Kidney (tissue), 14 donors: ENCODE data around the gene LDLRAD4. TPM values are rescaled to one million over a fixed set of nuclear protein-coding genes. Genes with fewer than 3 reads are reported as not detected.

Experiments
- DNase-seq, 5 donors: peaks; one replicate each; pipeline ENCODE4 v3.0.0-alpha.2; 2013 to 2020
- FAIRE-seq: peaks from 2 replicates; lab custom pipeline; 2012; peaks lifted over from hg19 to GRCh38; lab: Jason Lieb, UNC
- H3K27ac ChIP-seq, 2 donors: one replicate each; pipeline ENCODE4 v1.7.0; 2013; ENCODE audit warnings: low read depth in 2 of 2, low read length in 2 of 2, inconsistent platforms in 1 of 2
- H3K27me3 ChIP-seq: one replicate; pipeline ENCODE4 v1.7.1; 2013; ENCODE audit warnings: low read length, inconsistent platforms; ENCODE audit not compliant: control insufficient read depth, insufficient read depth
- H3K36me3 ChIP-seq, 3 donors: one replicate each; pipeline versions ENCODE4 v1.7.0 to v1.7.1; 2013; ENCODE audit warnings: low read length in 3 of 3, control low read depth in 1 of 3, inconsistent platforms in 1 of 3; ENCODE audit not compliant: insufficient read depth in 3 of 3, control insufficient read depth in 2 of 3
- H3K4me1 ChIP-seq, 3 donors: one replicate each; pipeline versions ENCODE4 v1.7.0 to v1.7.1; 2013; ENCODE audit warnings: low read length in 3 of 3, inconsistent platforms in 1 of 3, low read depth in 1 of 3; ENCODE audit not compliant: control insufficient read depth in 2 of 3, insufficient read depth in 2 of 3
- H3K4me3 ChIP-seq, 3 donors: one replicate each; pipeline versions ENCODE4 v1.7.0 to v1.8.1; 2013; ENCODE audit warnings: low read length in 3 of 3, control low read depth in 1 of 3, inconsistent platforms in 1 of 3
- H3K9ac ChIP-seq, 3 donors: one replicate each; pipeline versions ENCODE4 v1.7.0 to v1.7.1; 2013; ENCODE audit warnings: low read length in 3 of 3, control low read depth in 1 of 3, inconsistent platforms in 1 of 3
- H3K9me3 ChIP-seq, 3 donors: one replicate each; pipeline versions ENCODE4 v1.7.0 to v1.7.1; 2013; ENCODE audit warnings: low read length in 3 of 3, control low read depth in 1 of 3, inconsistent platforms in 1 of 3; ENCODE audit not compliant: control insufficient read depth in 2 of 3, insufficient read depth in 1 of 3
- CTCF ChIP-seq: IDR thresholded peaks from 3 replicates; pipeline ENCODE4 v1.5.1; 2012; ENCODE audit warnings: mild to moderate bottlenecking, moderate library complexity, borderline replicate concordance; ENCODE audit not compliant: insufficient read depth; ENCODE audit errors: extremely low read depth
- intact Hi-C: fragments of 100-400 bp; cut with DNase I; formaldehyde crosslinking; loops from one replicate; pipeline ENCODE4 v1.11.1; 2022
- polyA plus RNA-seq: library from polyadenylated mRNA; stranded (reverse); fragments of 350-450 nt; fragmentation: Illumina TruSeq; extraction: RNeasy Lipid Tissue Mini Kit (QIAGEN cat#74804); gene quantifications from one replicate; pipeline ENCODE4 v1.2.3, GENCODE V29; 2014; ENCODE audit warnings: low read depth, low replicate concordance; ENCODE audit not compliant: insufficient read depth
- total RNA-seq: library from RNA; stranded (reverse); fragmentation: NEBNext Ultra II Directional; extraction: Animal tissue kit (Norgen Biotek cat#: 25700); gene quantifications from one replicate; pipeline ENCODE4 v1.2.1, GENCODE V29; 2021
- donor health status: control.
- donor health status: control.
- donor health status: control.
- donor health status: control.
- donor health status: control.
- donor health status: DM: yes; HTN: yes; CAD: no.
- donor health status: Normal renal cell carcinoma (clear cell type).

Gene LDLRAD4
- total and polyA plus RNA-seq, 2 donors from 2014 or later, result 2.3 to 42.3 TPM

DNA sequence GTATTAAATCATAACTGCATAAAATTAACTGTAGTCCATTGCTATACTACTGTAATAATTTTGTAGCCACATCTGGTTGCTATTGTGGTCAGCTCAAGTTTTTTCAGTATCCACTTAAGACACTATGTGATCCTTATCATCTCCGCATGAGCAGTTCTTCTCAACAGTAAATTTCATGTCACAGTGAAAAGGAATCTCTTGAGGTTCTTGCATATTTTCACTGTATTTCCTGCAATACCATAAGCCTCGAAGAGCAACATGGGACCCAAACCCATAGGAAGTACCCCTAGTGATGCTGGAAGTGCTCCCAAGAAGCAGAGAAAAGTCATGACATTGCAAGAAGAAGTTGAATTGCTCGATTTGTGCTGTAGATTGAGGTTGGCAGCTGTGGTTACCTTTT, 86.7 kb downstream of the LDLRAD4 start:
- no peak for DNase-seq
- no peak for FAIRE-seq
- no peak for TF ChIP-seq CTCF
- no peak overlapping the region for H3K9ac ChIP-seq
- peaks cover 2 to 10% (median 8%) of the 10 kb centered on the region in 3 donors for H3K4me1 ChIP-seq
- no peak overlapping the region for H3K27ac ChIP-seq
- H3K27me3 ChIP-seq, result no peaks in the 10 kb centered on the region
- H3K9me3 ChIP-seq, result no peaks in the 10 kb centered on the region
- H3K4me3 ChIP-seq, result no peak overlapping the region
- H3K36me3 ChIP-seq, result no peaks in the 10 kb centered on the region
- intact Hi-C loops, result no loop called here

- H3K4me1 ChIP-seq, result peaks cover 2 to 10% (median 8%) of the 10 kb centered on the region in 3 donors
These were observed 88.0 kb downstream of the LDLRAD4 start for GRCh38 chr18:13306583-13306982.

DNA sequence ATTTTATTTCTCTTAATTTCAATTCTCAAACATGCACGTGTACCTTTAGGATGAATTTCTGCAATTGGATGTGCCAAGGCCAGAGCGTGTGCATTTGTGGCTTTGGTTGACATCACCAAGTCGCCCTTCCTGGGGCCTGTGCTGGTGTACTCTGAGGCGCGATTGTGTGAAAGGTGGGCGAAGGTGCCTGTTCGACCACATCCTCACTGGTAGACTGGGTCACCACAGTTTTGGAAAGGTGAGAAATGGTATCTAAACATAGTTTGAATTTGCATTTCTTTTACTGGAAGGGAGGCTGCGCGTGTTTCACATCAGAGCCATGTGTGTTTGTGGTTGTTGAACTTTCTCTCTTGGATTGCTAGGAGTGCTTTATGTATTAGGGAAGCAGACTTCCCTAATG, 89.8 kb downstream of the LDLRAD4 start:
- no peaks in the 10 kb centered on the region for H3K27me3 ChIP-seq
- no peak overlapping the region for H3K4me3 ChIP-seq
- no peaks in the 10 kb centered on the region for H3K9me3 ChIP-seq
- intact Hi-C loops, result no loop called here
- H3K36me3 ChIP-seq, result no peaks in the 10 kb centered on the region
- H3K4me1 ChIP-seq, result no peaks in the 10 kb centered on the region
- no peak overlapping the region for H3K9ac ChIP-seq
- no peak for TF ChIP-seq CTCF
- no peak for FAIRE-seq
- no peak for DNase-seq
- H3K27ac ChIP-seq, result no peak overlapping the region

More at GRCh38 chr18:13306583-13306982, 88.0 kb downstream of the LDLRAD4 start:
- H3K9ac ChIP-seq, result no peak overlapping the region
- no peaks in the 10 kb centered on the region for H3K9me3 ChIP-seq
- no peak overlapping the region for H3K4me3 ChIP-seq
- intact Hi-C loops, result no loop called here
- H3K36me3 ChIP-seq, result no peaks in the 10 kb centered on the region
- DNase-seq (no peak), FAIRE-seq (no peak)
- H3K27me3 ChIP-seq, result no peaks in the 10 kb centered on the region
- no peak for TF ChIP-seq CTCF
- no peak overlapping the region for H3K27ac ChIP-seq
